Keratinocyte (primary cell): ENCODE results near the gene KCTD13. TPM values are rescaled to one million over a fixed set of nuclear protein-coding genes. Genes with fewer than 3 reads are reported as not detected.

Experiments used
- DNase-seq: peaks from one replicate; pipeline ENCODE4 v3.0.0-alpha.2; 2011; ENCODE audit warnings: low read depth, missing footprints, low spot score
- FAIRE-seq: peaks from 2 replicates; lab custom pipeline; 2011; peaks lifted over from hg19 to GRCh38; lab: Jason Lieb, UNC
- H2AFZ ChIP-seq: 2 replicates; pipeline ENCODE4 v1.6.0; 2012; ENCODE audit warnings: low read length, control low read depth, inconsistent platforms; ENCODE audit not compliant: control insufficient read depth
- H3K27ac ChIP-seq: 2 replicates; pipeline ENCODE4 v1.5.1; 2011; ENCODE audit warnings: low read length; ENCODE audit not compliant: control insufficient read depth, insufficient read depth
- H3K27me3 ChIP-seq: 3 replicates; pipeline ENCODE4 v1.6.0; 2011; ENCODE audit warnings: low read length; ENCODE audit not compliant: control insufficient read depth, insufficient read depth; ENCODE audit errors: extremely low read depth
- H3K36me3 ChIP-seq, 2 experiments: 2 replicates in 1 of 2; 3 replicates in 1 of 2; pipeline ENCODE4 v1.5.1; 2011; ENCODE audit warnings: low read length in 2 of 2, mild to moderate bottlenecking in 1 of 2; ENCODE audit not compliant: control insufficient read depth in 2 of 2, insufficient read depth in 2 of 2; ENCODE audit errors: extremely low read depth in 1 of 2
- H3K4me1 ChIP-seq: 3 replicates; pipeline ENCODE4 v1.5.1; 2011; ENCODE audit warnings: low read length; ENCODE audit not compliant: control insufficient read depth, insufficient read depth; ENCODE audit errors: extremely low read depth
- H3K4me2 ChIP-seq: 3 replicates; pipeline ENCODE4 v1.6.0; 2011; ENCODE audit warnings: low read depth, low read length; ENCODE audit not compliant: control insufficient read depth, insufficient read depth; ENCODE audit errors: extremely low read depth
- H3K4me3 ChIP-seq, 3 experiments: fragments of 200-600 bp in 1 of 3; sonication (generic) in 1 of 3; 2 replicates in 2 of 3; 3 replicates in 1 of 3; pipeline ENCODE4 v1.5.1; 2011 to 2016; ENCODE audit warnings: low read length in 3 of 3, mild to moderate bottlenecking in 3 of 3, control low read depth in 2 of 3, inconsistent platforms in 1 of 3, low read depth in 1 of 3, mixed read lengths in 1 of 3, mixed run types in 1 of 3, moderate library complexity in 1 of 3; ENCODE audit not compliant: control insufficient read depth in 2 of 3, insufficient read depth in 2 of 3; ENCODE audit errors: extremely low read depth in 1 of 3
- H3K79me2 ChIP-seq: 2 replicates; pipeline ENCODE4 v1.6.0; 2012; ENCODE audit warnings: low read length; ENCODE audit not compliant: control insufficient read depth, insufficient read depth
- H3K9ac ChIP-seq: 3 replicates; pipeline ENCODE4 v1.6.0; 2011; ENCODE audit warnings: low read length; ENCODE audit not compliant: control insufficient read depth, insufficient read depth; ENCODE audit errors: extremely low read depth
- H3K9me1 ChIP-seq: 3 replicates; pipeline ENCODE4 v1.6.0; 2011; ENCODE audit warnings: low read length; ENCODE audit not compliant: control insufficient read depth, insufficient read depth; ENCODE audit errors: extremely low read depth
- H3K9me3 ChIP-seq: 2 replicates; pipeline ENCODE4 v1.5.1; 2012; ENCODE audit warnings: low read depth, low read length; ENCODE audit not compliant: control insufficient read depth
- H4K20me1 ChIP-seq: 3 replicates; pipeline ENCODE4 v1.6.0; 2011; ENCODE audit warnings: low read length; ENCODE audit not compliant: control insufficient read depth, insufficient read depth; ENCODE audit errors: extremely low read depth
- CTCF ChIP-seq, 3 experiments: IDR thresholded peaks in 1 of 3; conservative IDR thresholded peaks in 1 of 3; optimal IDR thresholded peaks in 1 of 3; 2 replicates in 2 of 3; 3 replicates in 1 of 3; pipeline versions ENCODE3 to v1.5.1; 2011; ENCODE audit warnings: low read length in 3 of 3, mild to moderate bottlenecking in 3 of 3, moderate library complexity in 2 of 3, control low read depth in 1 of 3, inconsistent platforms in 1 of 3; ENCODE audit not compliant: insufficient read depth in 2 of 3; ENCODE audit errors: extremely low read depth in 1 of 3
- EZH2 ChIP-seq: IDR thresholded peaks from one replicate; pipeline ENCODE4 v1.6.1; 2012; ENCODE audit warnings: inconsistent platforms, mild to moderate bottlenecking, low read length, moderate library complexity
- dilution Hi-C: fragments of 300-500 bp; cut with MboI; formaldehyde crosslinking; loops from one replicate; pipeline ENCODE4 v1.7.0; 2020; ENCODE audit warnings: low sequenced_read_pairs; ENCODE audit not compliant: extremely low pct_ligation_motif_present
- polyA plus RNA-seq, 5 experiments: library from polyadenylated mRNA; depleted of rRNA in 3 of 5; stranded (reverse) in 3 of 5; stranded (forward) in 1 of 5; unstranded in 1 of 5; fragments of >200 nt; gene quantifications; 1 replicate in 1 of 5; 2 replicates in 3 of 5; 3 replicates in 1 of 5; pipeline versions ENCODE4 v1.2.1 to v1.2.3, GENCODE V29; 2011 to 2012; ENCODE audit warnings: missing spikeins in 2 of 5, low read depth in 1 of 5, low replicate concordance in 1 of 5

KCTD13 gene
- polyA plus RNA-seq, 1 donor (not counting 4 experiments of a cell fraction or from before 2014, with no cell fraction given): 9.2 TPM

DNA sequence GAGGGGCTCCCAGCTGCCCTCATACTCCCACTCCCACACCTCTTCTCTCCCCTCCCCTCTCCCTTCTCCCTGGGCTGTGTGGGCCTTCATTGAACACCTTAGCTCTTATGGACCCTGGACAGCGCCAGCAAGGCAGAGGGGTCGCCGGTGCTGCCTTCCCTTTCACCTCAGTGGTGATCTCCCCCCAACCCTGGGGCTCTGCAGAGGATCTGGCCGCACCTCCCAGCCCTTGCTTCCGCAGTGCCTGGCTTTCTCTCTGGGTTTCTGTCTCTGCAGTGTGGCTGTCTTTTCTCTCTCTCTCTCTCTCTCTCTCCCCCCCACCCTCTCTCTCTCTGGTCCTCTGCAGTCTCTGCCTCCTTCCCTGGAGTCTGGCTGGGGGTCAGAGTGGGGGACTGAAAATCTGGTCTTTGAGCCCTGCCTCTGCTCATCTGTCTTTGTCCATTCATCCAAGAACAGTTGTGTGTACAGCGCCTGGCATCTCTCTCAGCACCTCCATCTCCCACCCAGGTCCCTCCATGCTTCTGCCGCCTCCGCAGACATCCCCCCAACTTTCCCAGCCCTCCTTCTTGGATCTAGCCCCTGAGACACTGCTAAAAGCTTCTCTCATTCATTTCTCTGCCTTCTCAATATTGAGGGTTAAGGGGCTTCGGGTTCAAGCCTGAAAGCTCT lies 27.8 kb downstream of the KCTD13 start:
- Histone ChIP-seq H3K27ac (no peak overlapping the region), H3K4me1 (peaks cover 10% of the 10 kb centered on the region), H3K9me1 (no peaks in the 10 kb centered on the region), H3K4me3 (peak overlapping the region in 1 of 3 experiments; percentile 60), H3K4me2 (peak overlapping the region; percentile 80), H4K20me1 (no peaks in the 10 kb centered on the region), H3K9me3 (no peaks in the 10 kb centered on the region), H3K9ac (no peak overlapping the region), H3K36me3 (no peaks in the 10 kb centered on the region), H3K27me3 (peaks cover 18% of the 10 kb centered on the region), H2AFZ (no peak overlapping the region), H3K79me2 (no peaks in the 10 kb centered on the region)
- no peak for TF ChIP-seq CTCF (optimal IDR thresholded peaks at IDR 0.05 in 1 of 3, IDR thresholded peaks at IDR 0.05 in 1 of 3, conservative IDR thresholded peaks at IDR 0.05 in 1 of 3; ENCODE audit: extremely low read depth in 1 of 3, insufficient read depth in 2 of 3, low read length in 3 of 3)
- no peak for TF ChIP-seq EZH2
- no peak for DNase-seq
- dilution Hi-C loops: no loop called here
- no peak for FAIRE-seq

DNA sequence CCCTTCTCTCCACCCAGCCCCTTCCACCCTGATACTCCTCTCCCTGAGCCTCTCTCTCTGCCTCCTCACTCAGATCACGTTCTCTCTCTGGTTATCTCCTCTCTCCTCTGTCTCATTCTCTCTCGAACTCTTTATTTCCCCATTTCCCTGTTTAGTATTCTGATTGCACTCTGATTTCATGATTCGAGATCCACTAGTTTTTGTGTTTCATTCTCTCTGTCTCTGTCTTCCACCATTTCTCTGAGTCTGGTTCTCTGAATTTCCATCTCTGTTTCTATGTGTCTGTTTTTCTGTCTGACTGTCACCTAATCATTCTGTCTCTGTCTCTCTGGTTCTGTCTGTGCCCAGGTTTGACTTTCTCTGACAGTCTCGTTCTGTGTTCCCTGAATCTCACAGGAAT lies 28.7 kb downstream of the KCTD13 start:
- no peak for TF ChIP-seq CTCF (optimal IDR thresholded peaks at IDR 0.05 in 1 of 3, IDR thresholded peaks at IDR 0.05 in 1 of 3, conservative IDR thresholded peaks at IDR 0.05 in 1 of 3; ENCODE audit: extremely low read depth in 1 of 3, insufficient read depth in 2 of 3, low read length in 3 of 3)
- TF ChIP-seq EZH2: no peak
- H3K79me2 ChIP-seq: no peaks in the 10 kb centered on the region
- H3K36me3 ChIP-seq: no peaks in the 10 kb centered on the region
- DNase-seq (no peak), FAIRE-seq (no peak)
- H3K4me2 ChIP-seq: no peak overlapping the region
- H3K9me3 ChIP-seq: no peaks in the 10 kb centered on the region
- dilution Hi-C loops: no loop called here
- H3K27ac ChIP-seq: no peak overlapping the region
- no peak overlapping the region for H3K9ac ChIP-seq
- H4K20me1 ChIP-seq: no peaks in the 10 kb centered on the region
- H3K4me3 ChIP-seq: no peak overlapping the region
- no peaks in the 10 kb centered on the region for H3K9me1 ChIP-seq
- H3K4me1 ChIP-seq: peaks cover 10% of the 10 kb centered on the region
- no peak overlapping the region for H2AFZ ChIP-seq
- peaks cover 18% of the 10 kb centered on the region for H3K27me3 ChIP-seq
